HCT116 (cell line): ENCODE results near the gene FASLG. TPM values are rescaled to one million over a fixed set of nuclear protein-coding genes. Genes with fewer than 3 reads are reported as not detected.

ENCODE experiments used
- ATAC-seq: fragments of 200-7000 bp; cut with Tn5 transposase; 2 replicates; pipeline ENCODE4 v1.9.1; 2020; ENCODE audit warnings: mild to moderate bottlenecking, moderate library complexity
- BruUV-seq: library from RNA; stranded (reverse); fragments of 400-500 nt; replicated peaks from 2 replicates; lab custom pipeline; 2021; lab: Mats Ljungman, UMichigan
- CTCF ChIA-PET: fragments of 300-600 bp; sonication (Branson Sonifier 250); formaldehyde crosslinking; loops from one replicate; lab custom pipeline; 2021; ENCODE audit warnings: antibody characterized with exemption; lab: Charles Lee
- POLR2A ChIA-PET: fragments of 300-600, 350-600 bp; sonication (Branson Sonifier 250); formaldehyde crosslinking; loops from one replicate; lab custom pipeline; 2021; ENCODE audit warnings: antibody characterized with exemption; lab: Charles Lee
- RAD21 ChIA-PET, 2 experiments: fragments of 300-600 bp; sonication (Branson Sonifier 250); formaldehyde crosslinking; loops; one replicate each; lab custom pipeline; 2023; ENCODE audit warnings: low total read pairs in 2 of 2; ENCODE audit not compliant: uncharacterized antibody in 2 of 2, unreplicated experiment in 2 of 2, low non-redundant PET in 1 of 2; lab: Charles Lee
- DNase-seq: peaks from one replicate; pipeline ENCODE4 v3.0.0-alpha.2; 2010; ENCODE audit warnings: low read depth, low spot score
- H2AFZ ChIP-seq: fragments of 200-600 bp; shearing (Covaris generic), sonication (generic); 2 replicates; pipeline ENCODE4 v1.6.1; 2017; ENCODE audit warnings: low read depth, mixed run types, mixed read lengths, antibody characterized with exemption, low read length; ENCODE audit not compliant: poor library complexity, severe bottlenecking
- H3K27ac ChIP-seq: 2 replicates; pipeline ENCODE4 v1.5.1; 2012; ENCODE audit warnings: low read depth, low read length
- H3K27me3 ChIP-seq: fragments of 200-600 bp; sonication (generic); 2 replicates; pipeline ENCODE4 v1.6.1; 2016; ENCODE audit warnings: mixed run types, low read length, mixed read lengths; ENCODE audit not compliant: insufficient read depth
- H3K36me3 ChIP-seq, 2 experiments: fragments of 200-500 bp in 1 of 2; fragments of 200-600 bp in 1 of 2; sonication (Bioruptor generic) in 1 of 2; sonication (generic) in 1 of 2; 2 replicates each; pipeline versions ENCODE4 v1.5.1 to v1.6.1; 2014 to 2016; ENCODE audit warnings: low read length in 2 of 2, inconsistent platforms in 1 of 2, mixed read lengths in 1 of 2, mixed run types in 1 of 2; ENCODE audit not compliant: insufficient read depth in 2 of 2, control insufficient read depth in 1 of 2
- H3K4me1 ChIP-seq, 2 experiments: fragments of 200-600 bp in 1 of 2; sonication (generic) in 1 of 2; 2 replicates each; pipeline versions ENCODE4 v1.5.1 to v1.6.1; 2012 to 2017; ENCODE audit warnings: low read length in 2 of 2, inconsistent platforms in 1 of 2, mild to moderate bottlenecking in 1 of 2, mixed read lengths in 1 of 2, mixed run types in 1 of 2, moderate library complexity in 1 of 2; ENCODE audit not compliant: insufficient read depth in 2 of 2, control insufficient read depth in 1 of 2
- H3K4me2 ChIP-seq: fragments of 200-600 bp; sonication (generic); 2 replicates; pipeline ENCODE4 v1.6.1; 2017; ENCODE audit warnings: mixed run types, low read length, mixed read lengths
- H3K4me3 ChIP-seq, 2 experiments: fragments of 200-600 bp in 1 of 2; sonication (generic) in 1 of 2; replicated peaks in 1 of 2; 2 replicates each; pipeline ENCODE4 v1.5.1; 2011 to 2016; ENCODE audit warnings: low read length in 2 of 2, control low read depth in 1 of 2, low read depth in 1 of 2, mild to moderate bottlenecking in 1 of 2, mixed read lengths in 1 of 2, mixed run types in 1 of 2
- H3K79me2 ChIP-seq: fragments of 200-600 bp; sonication (generic); 2 replicates; pipeline ENCODE4 v1.6.1; 2017; ENCODE audit warnings: mild to moderate bottlenecking, mixed run types, low read length, moderate library complexity, mixed read lengths; ENCODE audit not compliant: insufficient read depth
- H3K9ac ChIP-seq: fragments of 200-600 bp; sonication (generic); 2 replicates; pipeline ENCODE4 v1.6.1; 2016; ENCODE audit warnings: low read length, mixed read lengths
- H3K9me2 ChIP-seq: fragments of 200-600 bp; sonication (generic), shearing (Covaris generic); 2 replicates; pipeline ENCODE4 v1.6.1; 2017; ENCODE audit warnings: mixed run types, mild to moderate bottlenecking, moderate library complexity; ENCODE audit not compliant: insufficient read depth
- H3K9me3 ChIP-seq, 2 experiments: fragments of 200-500 bp in 1 of 2; fragments of 200-600 bp in 1 of 2; sonication (Bioruptor generic) in 1 of 2; sonication (generic) in 1 of 2; 2 replicates each; pipeline ENCODE4 v1.6.1; 2014 to 2017; ENCODE audit warnings: low read length in 2 of 2, mixed read lengths in 2 of 2, inconsistent platforms in 1 of 2, low read depth in 1 of 2, mild to moderate bottlenecking in 1 of 2, mixed run types in 1 of 2, moderate library complexity in 1 of 2; ENCODE audit not compliant: control insufficient read depth in 1 of 2, insufficient read depth in 1 of 2
- H4K20me1 ChIP-seq: fragments of 200-600 bp; sonication (generic), shearing (Covaris generic); 2 replicates; pipeline ENCODE4 v1.6.1; 2017; ENCODE audit warnings: mixed run types, mild to moderate bottlenecking, moderate library complexity; ENCODE audit not compliant: insufficient read depth
- CEBPB ChIP-seq: IDR thresholded peaks from 2 replicates; pipeline ENCODE4 v1.6.1; 2012; ENCODE audit warnings: low read depth
- EGR1 ChIP-seq: IDR thresholded peaks from 2 replicates; pipeline ENCODE4 v1.6.1; 2012; ENCODE audit warnings: low read depth
- ELF1 ChIP-seq: IDR thresholded peaks from 2 replicates; pipeline ENCODE4 v1.6.1; 2012; ENCODE audit warnings: low read depth, borderline replicate concordance
- EZH2 ChIP-seq: fragments of 200-600 bp; sonication (generic); IDR thresholded peaks from 2 replicates; pipeline ENCODE4 v1.6.1; 2017; ENCODE audit warnings: antibody characterized with exemption, mixed run types
- EZH2phosphoT487 ChIP-seq: fragments of 200-600 bp; IDR thresholded peaks from 2 replicates; pipeline ENCODE4 v1.6.1; 2018; ENCODE audit warnings: antibody characterized with exemption, borderline replicate concordance
- FOSL1 ChIP-seq: IDR thresholded peaks from 2 replicates; pipeline ENCODE4 v1.6.1; 2012; ENCODE audit warnings: low read depth
- JUND ChIP-seq: IDR thresholded peaks from 2 replicates; pipeline ENCODE4 v1.6.1; 2012
- SP1 ChIP-seq: IDR thresholded peaks from 2 replicates; pipeline ENCODE4 v1.6.1; 2012; ENCODE audit warnings: low read depth
- YY1 ChIP-seq: IDR thresholded peaks from 2 replicates; pipeline ENCODE4 v1.6.1; 2011; ENCODE audit warnings: low read length, low read depth, moderate library complexity, mild to moderate bottlenecking; ENCODE audit not compliant: insufficient replicate concordance; ENCODE audit errors: extremely low read depth
- ZNF274 ChIP-seq: fragments of 200-500 bp; sonication (Bioruptor generic); IDR thresholded peaks from 2 replicates; pipeline ENCODE4 v1.6.1; 2014; ENCODE audit warnings: mild to moderate bottlenecking, low read depth, low read length, inconsistent platforms
- intact Hi-C: fragments of 100-400 bp; cut with micrococcal nuclease; formaldehyde crosslinking; loops from 2 replicates; pipeline ENCODE4 v1.10.0; 2022
- total RNA-seq: library from RNA; stranded (reverse); gene quantifications from one replicate; pipeline ENCODE4 v1.2.1, GENCODE V29; 2021; ENCODE audit not compliant: unreplicated experiment
- TF ChIP-seq, protein P1 (sequence below), 3 experiments: fragments of 200-600 bp in 1 of 3; sonication (generic) in 1 of 3; IDR thresholded peaks in 2 of 3; conservative IDR thresholded peaks in 1 of 3; 2 replicates each; pipeline ENCODE4 v1.5.1; 2012 to 2017; ENCODE audit warnings: low read depth in 2 of 3, low read length in 2 of 3, antibody characterized with exemption in 1 of 3, borderline replicate concordance in 1 of 3, control low read depth in 1 of 3, mild to moderate bottlenecking in 1 of 3, mixed read lengths in 1 of 3, mixed run types in 1 of 3, moderate library complexity in 1 of 3; ENCODE audit not compliant: insufficient read depth in 1 of 3
- TF ChIP-seq, protein P2 (sequence below): IDR thresholded peaks from 2 replicates; pipeline ENCODE4 v1.6.1; 2012; ENCODE audit warnings: low read depth
- TF ChIP-seq, protein P3 (sequence below): IDR thresholded peaks from 2 replicates; pipeline ENCODE4 v1.6.1; 2012

Gene FASLG
- total RNA-seq, 1 experiment from 2014 or later: not detected

DNA sequence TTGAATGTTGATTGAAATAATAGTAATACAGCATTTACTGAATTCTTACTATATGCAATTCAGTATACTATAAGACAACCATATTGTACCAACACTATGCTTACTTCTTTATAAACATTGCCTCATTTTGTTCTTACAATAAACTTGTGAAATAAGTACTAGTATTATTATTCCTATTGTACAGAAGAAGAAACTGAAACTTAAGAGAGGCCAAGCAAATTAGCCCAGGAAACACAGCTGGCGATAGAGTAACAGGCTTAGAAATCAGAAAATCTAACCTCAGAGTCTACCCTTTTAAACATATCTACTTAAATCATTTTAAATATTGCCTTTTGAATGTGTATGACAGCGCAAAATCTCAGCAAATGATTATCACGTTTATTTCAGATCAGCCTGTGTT, 41.7 kb downstream of the FASLG start:
- Histone ChIP-seq H3K27me3 (no peaks in the 10 kb centered on the region), H2AFZ (no peak overlapping the region), H3K4me3 (no peak overlapping the region), H3K36me3 (no peaks in the 10 kb centered on the region), H3K79me2 (no peaks in the 10 kb centered on the region), H4K20me1 (no peaks in the 10 kb centered on the region), H3K4me2 (no peak overlapping the region), H3K4me1 (no peaks in the 10 kb centered on the region), H3K9ac (no peak overlapping the region), H3K27ac (no peak overlapping the region), H3K9me3 (no peaks in the 10 kb centered on the region), H3K9me2 (no peaks in the 10 kb centered on the region)
- POLR2A ChIA-PET: no interaction called here
- TF ChIP-seq JUND (no peak), YY1 (no peak), FOSL1 (no peak), EZH2 (no peak), SP1 (no peak), ZNF274 (no peak), CEBPB (no peak)
- TF ChIP-seq, protein P1, sequence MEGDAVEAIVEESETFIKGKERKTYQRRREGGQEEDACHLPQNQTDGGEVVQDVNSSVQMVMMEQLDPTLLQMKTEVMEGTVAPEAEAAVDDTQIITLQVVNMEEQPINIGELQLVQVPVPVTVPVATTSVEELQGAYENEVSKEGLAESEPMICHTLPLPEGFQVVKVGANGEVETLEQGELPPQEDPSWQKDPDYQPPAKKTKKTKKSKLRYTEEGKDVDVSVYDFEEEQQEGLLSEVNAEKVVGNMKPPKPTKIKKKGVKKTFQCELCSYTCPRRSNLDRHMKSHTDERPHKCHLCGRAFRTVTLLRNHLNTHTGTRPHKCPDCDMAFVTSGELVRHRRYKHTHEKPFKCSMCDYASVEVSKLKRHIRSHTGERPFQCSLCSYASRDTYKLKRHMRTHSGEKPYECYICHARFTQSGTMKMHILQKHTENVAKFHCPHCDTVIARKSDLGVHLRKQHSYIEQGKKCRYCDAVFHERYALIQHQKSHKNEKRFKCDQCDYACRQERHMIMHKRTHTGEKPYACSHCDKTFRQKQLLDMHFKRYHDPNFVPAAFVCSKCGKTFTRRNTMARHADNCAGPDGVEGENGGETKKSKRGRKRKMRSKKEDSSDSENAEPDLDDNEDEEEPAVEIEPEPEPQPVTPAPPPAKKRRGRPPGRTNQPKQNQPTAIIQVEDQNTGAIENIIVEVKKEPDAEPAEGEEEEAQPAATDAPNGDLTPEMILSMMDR (IDR thresholded peaks at IDR 0.05 in 2 of 3, conservative IDR thresholded peaks at IDR 0.05 in 1 of 3; ENCODE audit: borderline replicate concordance in 1 of 3, insufficient read depth in 1 of 3, low read depth in 2 of 3, low read length in 2 of 3): no peak
- BruUV-seq: no TSS peak
- CTCF ChIA-PET: no interaction called here
- intact Hi-C loops: no loop called here
- DNase-seq (no peak), ATAC-seq (no peak)
- RAD21 ChIA-PET: no interaction called here

DNA sequence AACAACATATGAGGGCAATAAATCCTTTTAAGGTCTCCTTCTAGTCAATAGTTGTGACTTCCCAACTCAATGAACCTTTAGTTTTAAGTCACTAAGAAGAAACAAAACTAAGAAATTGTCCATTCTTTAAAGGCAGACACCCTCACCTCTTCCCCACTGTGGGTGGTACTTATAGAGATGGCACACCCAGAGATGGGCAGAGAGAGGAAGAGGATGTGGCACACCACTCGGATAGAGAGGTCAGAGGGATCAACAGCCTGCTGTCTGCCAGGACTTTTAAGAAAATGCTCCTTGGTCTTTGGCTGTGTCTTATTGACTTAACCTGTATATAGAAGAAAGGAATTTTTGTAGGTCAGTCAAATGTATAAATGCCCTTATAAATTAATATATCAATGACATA, 45.1 kb downstream of the FASLG start:
- H3K4me2 ChIP-seq: no peak overlapping the region
- H3K4me1 ChIP-seq: no peaks in the 10 kb centered on the region
- H3K27ac ChIP-seq: no peak overlapping the region
- no peak overlapping the region for H3K4me3 ChIP-seq
- BruUV-seq: no TSS peak
- no peaks in the 10 kb centered on the region for H3K79me2 ChIP-seq
- no peaks in the 10 kb centered on the region for H3K9me3 ChIP-seq
- ATAC-seq (no peak), DNase-seq (no peak)
- H4K20me1 ChIP-seq: no peaks in the 10 kb centered on the region
- no peaks in the 10 kb centered on the region for H3K27me3 ChIP-seq
- intact Hi-C loops: no loop called here
- CTCF ChIA-PET: no interaction called here
- no peak overlapping the region for H3K9ac ChIP-seq
- RAD21 ChIA-PET: no interaction called here
- H2AFZ ChIP-seq: no peak overlapping the region
- H3K9me2 ChIP-seq: no peaks in the 10 kb centered on the region
- POLR2A ChIA-PET: no interaction called here
- H3K36me3 ChIP-seq: no peaks in the 10 kb centered on the region
- TF ChIP-seq EZH2phosphoT487 (no peak), EGR1 (no peak), ELF1 (no peak), SP1 (no peak)
- TF ChIP-seq, protein P1 (IDR thresholded peaks at IDR 0.05 in 2 of 3, conservative IDR thresholded peaks at IDR 0.05 in 1 of 3; ENCODE audit: borderline replicate concordance in 1 of 3, insufficient read depth in 1 of 3, low read depth in 2 of 3, low read length in 2 of 3): no peak
- TF ChIP-seq, protein P2, sequence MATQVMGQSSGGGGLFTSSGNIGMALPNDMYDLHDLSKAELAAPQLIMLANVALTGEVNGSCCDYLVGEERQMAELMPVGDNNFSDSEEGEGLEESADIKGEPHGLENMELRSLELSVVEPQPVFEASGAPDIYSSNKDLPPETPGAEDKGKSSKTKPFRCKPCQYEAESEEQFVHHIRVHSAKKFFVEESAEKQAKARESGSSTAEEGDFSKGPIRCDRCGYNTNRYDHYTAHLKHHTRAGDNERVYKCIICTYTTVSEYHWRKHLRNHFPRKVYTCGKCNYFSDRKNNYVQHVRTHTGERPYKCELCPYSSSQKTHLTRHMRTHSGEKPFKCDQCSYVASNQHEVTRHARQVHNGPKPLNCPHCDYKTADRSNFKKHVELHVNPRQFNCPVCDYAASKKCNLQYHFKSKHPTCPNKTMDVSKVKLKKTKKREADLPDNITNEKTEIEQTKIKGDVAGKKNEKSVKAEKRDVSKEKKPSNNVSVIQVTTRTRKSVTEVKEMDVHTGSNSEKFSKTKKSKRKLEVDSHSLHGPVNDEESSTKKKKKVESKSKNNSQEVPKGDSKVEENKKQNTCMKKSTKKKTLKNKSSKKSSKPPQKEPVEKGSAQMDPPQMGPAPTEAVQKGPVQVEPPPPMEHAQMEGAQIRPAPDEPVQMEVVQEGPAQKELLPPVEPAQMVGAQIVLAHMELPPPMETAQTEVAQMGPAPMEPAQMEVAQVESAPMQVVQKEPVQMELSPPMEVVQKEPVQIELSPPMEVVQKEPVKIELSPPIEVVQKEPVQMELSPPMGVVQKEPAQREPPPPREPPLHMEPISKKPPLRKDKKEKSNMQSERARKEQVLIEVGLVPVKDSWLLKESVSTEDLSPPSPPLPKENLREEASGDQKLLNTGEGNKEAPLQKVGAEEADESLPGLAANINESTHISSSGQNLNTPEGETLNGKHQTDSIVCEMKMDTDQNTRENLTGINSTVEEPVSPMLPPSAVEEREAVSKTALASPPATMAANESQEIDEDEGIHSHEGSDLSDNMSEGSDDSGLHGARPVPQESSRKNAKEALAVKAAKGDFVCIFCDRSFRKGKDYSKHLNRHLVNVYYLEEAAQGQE: no peak
- TF ChIP-seq, protein P3, sequence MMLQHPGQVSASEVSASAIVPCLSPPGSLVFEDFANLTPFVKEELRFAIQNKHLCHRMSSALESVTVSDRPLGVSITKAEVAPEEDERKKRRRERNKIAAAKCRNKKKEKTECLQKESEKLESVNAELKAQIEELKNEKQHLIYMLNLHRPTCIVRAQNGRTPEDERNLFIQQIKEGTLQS: no peak
